ENCODE measurements around the gene MINK1. TPM values are rescaled to one million over a fixed set of nuclear protein-coding genes. Genes with fewer than 3 reads are reported as not detected.

Gene MINK1
- total RNA-seq, 1 experiment from 2014 or later: 68.8 TPM

GRCh38 chr17:4937553-4937952, 104.4 kb downstream of the MINK1 start:
- peak overlapping the region; percentile 56 to 95; a peak in 2 of 5 replicates for H3K4me3 Mint-ChIP-seq
- Histone ChIP-seq H3T11ph (ENCODE audit: low read length) (no peak overlapping the region), H2AK5ac (ENCODE audit: insufficient read length, low read length) (no peak overlapping the region), H4K91ac (ENCODE audit: insufficient read length, low read depth, low read length) (no peak overlapping the region), H3K9ac (ENCODE audit: extremely low read depth, insufficient read length, low read length) (no peak overlapping the region), H3K4ac (ENCODE audit: low read depth, low read length) (no peak overlapping the region), H3K56ac (ENCODE audit: insufficient read length, low read depth, low read length) (no peak overlapping the region), H3K79me2 (ENCODE audit: insufficient read depth, low read length) (peaks cover 6% of the 10 kb centered on the region; the same call in 1 of the 2 replicates), H3K27me3 (ENCODE audit: insufficient read depth, low read length) (no peaks in the 10 kb centered on the region), H3K23ac (ENCODE audit: insufficient read length, low read depth, low read length) (no peak overlapping the region), H4K20me1 (ENCODE audit: control insufficient read depth, insufficient read depth, insufficient read length) (peaks cover 7% of the 10 kb centered on the region), H2BK20ac (ENCODE audit: low read depth, low read length, poor library complexity, severe bottlenecking) (no peak overlapping the region), H4K8ac (replicated peaks; ENCODE audit: insufficient read length, low read depth, low read length) (no peak overlapping the region), H3K27ac (ENCODE audit: insufficient read length, low read depth, low read length) (no peak overlapping the region), H2BK120ac (ENCODE audit: low read depth, low read length, poor library complexity, severe bottlenecking) (no peak overlapping the region), H3K79me1 (ENCODE audit: insufficient read depth, low read depth, low read length, poor library complexity, severe bottlenecking) (peaks cover 5% of the 10 kb centered on the region), H4K5ac (ENCODE audit: insufficient read length, low read depth, low read length) (no peak overlapping the region), H3K9me3 (ENCODE audit: control insufficient read depth, low read depth, low read length) (no peaks in the 10 kb centered on the region), H3K23me2 (ENCODE audit: insufficient read length, low read depth, low read length, poor library complexity, severe bottlenecking) (peaks cover 17% of the 10 kb centered on the region), H2BK12ac (ENCODE audit: insufficient read length, low read depth, low read length) (no peak overlapping the region), H3K18ac (ENCODE audit: insufficient read length, low read depth, low read length) (no peak overlapping the region), H3K4me2 (ENCODE audit: insufficient read depth, insufficient read length, low read length) (no peak overlapping the region), H2BK15ac (ENCODE audit: low read depth, low read length) (no peak overlapping the region), H3K14ac (ENCODE audit: insufficient read depth, low read length) (no peak overlapping the region), H3K4me1 (ENCODE audit: insufficient read depth, low read length) (no peaks in the 10 kb centered on the region), H2AFZ (ENCODE audit: low read length) (no peak overlapping the region), H2BK5ac (ENCODE audit: insufficient read length, low read length) (no peak overlapping the region)
- H3K9me3 Mint-ChIP-seq: no peaks in the 10 kb centered on the region; a peak in 1 of 5 replicates
- no CpG with 5 or more reads among the region's 16 CpGs for WGBS (ENCODE audit: extremely low coverage, insufficient read length, low lambda C conversion rate)
- H3K27ac Mint-ChIP-seq: no peak overlapping the region; a peak in 1 of 7 replicates
- peaks cover 37 to 43% of the 10 kb centered on the region in 2 experiments for H3K4me1 Mint-ChIP-seq
- DNase-seq: peak; percentile 24
- H3K27me3 Mint-ChIP-seq (ENCODE audit: low read depth): peaks cover 1% of the 10 kb centered on the region
- peaks cover 22 to 59% (median 38%) of the 10 kb centered on the region in 3 experiments for H3K36me3 Mint-ChIP-seq (ENCODE audit: insufficient read depth in 1 of 3, low read depth in 3 of 3)
- TF ChIP-seq, protein P1, sequence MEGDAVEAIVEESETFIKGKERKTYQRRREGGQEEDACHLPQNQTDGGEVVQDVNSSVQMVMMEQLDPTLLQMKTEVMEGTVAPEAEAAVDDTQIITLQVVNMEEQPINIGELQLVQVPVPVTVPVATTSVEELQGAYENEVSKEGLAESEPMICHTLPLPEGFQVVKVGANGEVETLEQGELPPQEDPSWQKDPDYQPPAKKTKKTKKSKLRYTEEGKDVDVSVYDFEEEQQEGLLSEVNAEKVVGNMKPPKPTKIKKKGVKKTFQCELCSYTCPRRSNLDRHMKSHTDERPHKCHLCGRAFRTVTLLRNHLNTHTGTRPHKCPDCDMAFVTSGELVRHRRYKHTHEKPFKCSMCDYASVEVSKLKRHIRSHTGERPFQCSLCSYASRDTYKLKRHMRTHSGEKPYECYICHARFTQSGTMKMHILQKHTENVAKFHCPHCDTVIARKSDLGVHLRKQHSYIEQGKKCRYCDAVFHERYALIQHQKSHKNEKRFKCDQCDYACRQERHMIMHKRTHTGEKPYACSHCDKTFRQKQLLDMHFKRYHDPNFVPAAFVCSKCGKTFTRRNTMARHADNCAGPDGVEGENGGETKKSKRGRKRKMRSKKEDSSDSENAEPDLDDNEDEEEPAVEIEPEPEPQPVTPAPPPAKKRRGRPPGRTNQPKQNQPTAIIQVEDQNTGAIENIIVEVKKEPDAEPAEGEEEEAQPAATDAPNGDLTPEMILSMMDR (conservative IDR thresholded peaks at IDR 0.05): no peak
